GM03348 (cell line): ENCODE measurements around the gene PRSS2.

ENCODE experiments used
- DNase-seq: peaks from one replicate; pipeline ENCODE4 v3.0.0; 2012; ENCODE audit warnings: low spot score

Gene PRSS2

GRCh38 chr7:142787034-142787768, 16.4 kb downstream of the PRSS2 start:
- DNase-seq, result no peak

- no peak for DNase-seq
Observed at GRCh38 chr7:142787783-142788182, 17.0 kb downstream of the PRSS2 start.

GRCh38 chr7:142788303-142789289, 17.8 kb downstream of the PRSS2 start:
- no peak for DNase-seq

GRCh38 chr7:142789441-142789840, 18.7 kb downstream of the PRSS2 start:
- DNase-seq, result no peak

- DNase-seq, result no peak
Observed at GRCh38 chr7:142790056-142790455, 19.3 kb downstream of the PRSS2 start.

- DNase-seq, result no peak
Observed at GRCh38 chr7:142790555-142790954, 19.8 kb downstream of the PRSS2 start.

GRCh38 chr7:142791502-142791901, 20.7 kb downstream of the PRSS2 start:
- DNase-seq, result no peak

- DNase-seq, result no peak
Observed at GRCh38 chr7:142792129-142792528, 21.4 kb downstream of the PRSS2 start.

GRCh38 chr7:142792593-142792992, 21.8 kb downstream of the PRSS2 start:
- no peak for DNase-seq

- no peak for DNase-seq
Observed at GRCh38 chr7:142793156-142793555, 22.4 kb downstream of the PRSS2 start.

GRCh38 chr7:142795339-142795863, 24.6 kb downstream of the PRSS2 start:
- DNase-seq, result no peak

- no peak for DNase-seq
Observed at GRCh38 chr7:142796001-142796500, 25.3 kb downstream of the PRSS2 start.

- DNase-seq, result peak; percentile 16
Observed at GRCh38 chr7:142796501-142797390, 26.0 kb downstream of the PRSS2 start.

- DNase-seq, result peak; percentile 25
Observed at GRCh38 chr7:142797391-142798377, 26.9 kb downstream of the PRSS2 start.

GRCh38 chr7:142798451-142799436, 28.0 kb downstream of the PRSS2 start:
- no peak for DNase-seq

- DNase-seq, result no peak
Observed at GRCh38 chr7:142799437-142799835, 28.7 kb downstream of the PRSS2 start.

- no peak for DNase-seq
Observed at GRCh38 chr7:142800088-142800487, 29.3 kb downstream of the PRSS2 start.

- DNase-seq, result no peak
Observed at GRCh38 chr7:142800699-142801260, 30.0 kb downstream of the PRSS2 start.
